ENCODE data around the gene UBD.

UBD gene

DNA sequence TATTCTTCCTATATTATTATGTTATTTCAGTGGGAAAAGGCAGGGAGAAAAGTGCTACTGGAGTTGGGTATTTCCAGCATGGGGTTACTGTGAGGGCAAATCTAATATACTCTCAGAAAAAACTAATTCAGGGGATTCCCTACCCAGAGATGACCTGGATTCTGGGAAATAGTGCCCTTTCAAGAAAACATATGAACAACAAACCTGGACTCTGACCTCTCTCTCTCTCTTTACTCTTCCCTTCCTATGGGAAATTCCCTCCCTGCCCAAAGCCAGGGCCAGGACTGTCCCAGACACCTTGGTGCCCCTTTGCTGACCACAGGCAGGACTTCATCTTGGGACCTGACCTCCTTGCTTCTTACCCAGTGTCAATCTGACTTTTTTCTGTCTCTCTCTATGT is 1.6 kb upstream of the UBD start:
- DNase-seq (ENCODE audit: low spot score): no peak

DNA sequence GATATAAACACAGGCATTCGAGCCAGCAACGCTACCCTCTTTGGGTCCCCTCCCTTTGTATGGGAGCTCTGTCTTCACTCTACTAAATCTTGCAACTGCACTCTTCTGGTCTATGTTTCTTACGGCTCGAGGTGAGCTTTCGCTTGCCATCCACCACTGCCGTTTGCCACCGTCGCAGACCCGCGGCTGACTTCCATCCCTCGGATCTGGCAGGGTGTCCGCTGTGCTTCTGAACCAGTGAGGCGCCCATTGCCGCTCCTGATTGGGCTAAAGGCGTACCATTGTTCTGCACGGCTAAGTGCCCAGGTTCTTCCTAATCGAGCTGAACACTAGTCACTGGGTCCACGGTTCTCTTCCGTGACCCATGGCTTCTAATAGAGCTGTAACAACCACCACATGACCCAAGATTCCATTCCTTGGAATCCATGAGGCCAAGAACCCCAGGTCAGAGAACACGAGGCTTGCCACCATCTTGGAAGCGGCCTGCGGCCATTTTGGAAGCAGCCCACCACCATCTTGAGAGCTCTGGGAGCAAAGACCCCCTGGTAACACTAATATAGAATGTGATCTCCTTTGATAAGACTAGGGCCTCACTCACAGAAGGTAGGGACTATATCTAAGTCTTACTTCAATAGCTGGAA is 973 bp downstream of the UBD start:
- DNase-seq (ENCODE audit: low spot score): no peak

DNA sequence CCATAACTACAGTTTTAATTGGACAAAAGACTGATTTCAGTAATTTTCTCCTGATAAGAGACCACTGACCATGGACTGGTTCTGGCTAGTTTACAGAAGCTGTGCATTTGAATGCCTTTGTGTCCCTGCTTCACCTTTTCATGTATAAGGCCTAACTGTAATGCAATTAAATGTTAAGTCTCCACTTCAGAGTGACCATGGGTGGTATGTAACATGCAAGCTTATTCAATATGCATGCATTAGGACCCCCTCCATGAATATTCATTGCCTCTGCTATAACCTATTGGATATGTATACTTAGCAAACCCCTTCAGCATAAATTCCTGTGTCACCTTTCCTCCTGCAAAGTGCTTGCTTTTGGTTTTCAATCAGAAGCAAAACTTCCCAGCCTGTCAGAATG is 2.2 kb downstream of the UBD start:
- DNase-seq (ENCODE audit: low spot score): no peak

DNA sequence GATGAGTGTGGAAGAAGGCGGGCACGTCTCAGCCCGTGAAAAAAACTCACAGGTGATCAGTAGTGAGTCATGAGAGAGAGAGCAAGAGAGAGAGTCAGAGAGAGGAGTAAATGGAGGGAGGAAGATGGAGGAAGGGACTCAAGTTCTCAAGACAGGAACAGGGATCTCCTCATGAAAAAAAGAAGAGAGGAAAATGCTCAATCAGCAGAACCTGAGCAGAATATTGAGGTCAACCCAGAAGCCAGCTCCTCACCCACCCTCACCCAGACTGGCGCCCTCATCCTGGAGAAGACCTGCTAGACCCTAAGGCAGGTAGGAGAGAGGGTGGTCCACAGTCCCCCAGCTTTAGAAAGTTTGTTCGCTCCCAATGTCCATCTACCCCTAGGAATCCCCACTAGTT is 4.8 kb downstream of the UBD start:
- no peak for DNase-seq (ENCODE audit: low spot score)

DNA sequence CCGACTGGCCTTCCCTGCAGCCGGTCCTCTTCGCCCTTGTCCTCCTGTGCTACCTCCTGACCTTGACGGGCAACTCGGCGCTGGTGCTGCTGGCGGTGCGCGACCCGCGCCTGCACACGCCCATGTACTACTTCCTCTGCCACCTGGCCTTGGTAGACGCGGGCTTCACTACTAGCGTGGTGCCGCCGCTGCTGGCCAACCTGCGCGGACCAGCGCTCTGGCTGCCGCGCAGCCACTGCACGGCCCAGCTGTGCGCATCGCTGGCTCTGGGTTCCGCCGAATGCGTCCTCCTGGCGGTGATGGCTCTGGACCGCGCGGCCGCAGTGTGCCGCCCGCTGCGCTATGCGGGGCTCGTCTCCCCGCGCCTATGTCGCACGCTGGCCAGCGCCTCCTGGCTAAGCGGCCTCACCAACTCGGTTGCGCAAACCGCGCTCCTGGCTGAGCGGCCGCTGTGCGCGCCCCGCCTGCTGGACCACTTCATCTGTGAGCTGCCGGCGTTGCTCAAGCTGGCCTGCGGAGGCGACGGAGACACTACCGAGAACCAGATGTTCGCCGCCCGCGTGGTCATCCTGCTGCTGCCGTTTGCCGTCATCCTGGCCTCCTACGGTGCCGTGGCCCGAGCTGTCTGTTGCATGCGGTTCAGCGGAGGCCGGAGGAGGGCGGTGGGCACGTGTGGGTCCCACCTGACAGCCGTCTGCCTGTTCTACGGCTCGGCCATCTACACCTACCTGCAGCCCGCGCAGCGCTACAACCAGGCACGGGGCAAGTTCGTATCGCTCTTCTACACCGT is 6.1 kb downstream of the UBD start:
- DNase-seq (ENCODE audit: low spot score): no peak

DNA sequence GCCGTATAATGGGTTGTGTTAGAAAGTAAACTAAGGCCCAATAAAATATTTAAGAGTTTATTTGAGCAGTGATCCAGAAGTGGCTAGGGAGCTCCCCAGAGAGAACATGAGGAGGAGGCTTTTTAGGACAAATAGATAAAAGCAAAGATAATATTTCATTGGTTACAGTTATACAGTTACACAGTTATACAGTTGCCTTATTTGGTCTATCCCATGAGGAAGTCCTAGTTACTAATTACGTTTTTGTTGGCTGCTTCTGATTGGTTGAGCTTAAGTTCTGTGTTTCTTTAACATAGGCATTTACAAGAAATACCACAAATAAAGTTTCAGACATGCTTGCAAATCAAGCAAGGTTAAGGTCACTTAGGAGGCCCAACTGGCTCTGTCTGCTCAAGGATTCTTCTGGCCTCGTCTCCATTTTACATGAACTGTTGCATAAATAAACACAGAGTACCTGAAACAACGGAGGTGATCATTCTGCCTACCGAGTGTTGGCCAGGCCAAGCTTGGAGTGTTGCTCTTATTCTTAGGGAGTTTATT is 7.0 kb downstream of the UBD start:
- DNase-seq (ENCODE audit: low spot score): peak; percentile 70

DNA sequence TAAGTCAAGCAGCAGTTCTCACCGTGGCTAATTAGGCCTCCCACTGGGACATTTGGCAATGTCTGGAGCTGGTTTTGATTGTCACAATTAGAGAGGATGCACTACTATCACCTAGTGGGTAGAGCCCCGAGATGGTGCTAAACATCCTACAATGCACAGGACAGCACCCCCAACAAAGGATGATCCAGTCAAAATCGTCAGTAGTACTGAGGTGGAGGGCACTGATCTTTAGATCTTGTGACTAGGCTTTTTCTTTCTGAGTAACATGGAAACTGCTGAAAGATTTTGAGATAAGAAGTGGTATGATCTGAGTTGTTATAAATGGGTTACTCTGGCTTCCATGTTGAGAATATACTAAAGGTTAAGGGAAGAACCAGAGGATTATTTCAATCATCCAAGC is 12.0 kb downstream of the UBD start:
- DNase-seq (ENCODE audit: low spot score): no peak

DNA sequence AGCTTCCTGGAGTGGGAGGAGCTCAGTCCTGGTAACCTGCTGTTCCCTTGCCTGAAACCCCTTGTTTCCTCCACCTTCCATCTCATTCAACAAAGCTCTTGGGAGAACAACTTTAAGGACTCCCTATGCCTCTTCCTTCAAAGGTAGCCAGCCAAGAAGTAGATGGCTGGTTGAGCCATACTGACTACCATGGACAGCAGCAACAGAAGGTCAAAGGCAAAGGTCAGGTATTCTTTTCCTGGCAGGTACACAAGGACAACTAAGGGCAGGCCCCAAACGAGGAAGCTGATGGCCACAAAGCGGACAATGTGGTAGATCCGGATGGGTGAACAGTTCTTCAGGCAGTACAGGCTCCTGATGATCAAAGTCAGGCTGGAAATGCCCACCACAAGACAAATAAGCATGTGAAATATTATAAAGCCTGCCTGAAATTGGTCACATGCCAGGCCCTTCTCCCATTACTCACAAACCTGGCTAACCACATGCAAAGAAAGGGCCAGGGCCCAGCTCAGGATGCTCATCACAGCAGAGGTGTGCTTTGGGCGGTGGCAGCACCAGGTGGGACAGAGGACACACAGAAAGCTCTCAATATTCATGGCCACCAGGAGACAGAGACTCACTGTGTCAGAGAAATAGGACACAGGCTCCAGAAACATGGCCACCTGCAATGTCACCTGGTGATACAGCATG is 21.7 kb downstream of the UBD start:
- no peak for DNase-seq (ENCODE audit: low spot score)

DNA sequence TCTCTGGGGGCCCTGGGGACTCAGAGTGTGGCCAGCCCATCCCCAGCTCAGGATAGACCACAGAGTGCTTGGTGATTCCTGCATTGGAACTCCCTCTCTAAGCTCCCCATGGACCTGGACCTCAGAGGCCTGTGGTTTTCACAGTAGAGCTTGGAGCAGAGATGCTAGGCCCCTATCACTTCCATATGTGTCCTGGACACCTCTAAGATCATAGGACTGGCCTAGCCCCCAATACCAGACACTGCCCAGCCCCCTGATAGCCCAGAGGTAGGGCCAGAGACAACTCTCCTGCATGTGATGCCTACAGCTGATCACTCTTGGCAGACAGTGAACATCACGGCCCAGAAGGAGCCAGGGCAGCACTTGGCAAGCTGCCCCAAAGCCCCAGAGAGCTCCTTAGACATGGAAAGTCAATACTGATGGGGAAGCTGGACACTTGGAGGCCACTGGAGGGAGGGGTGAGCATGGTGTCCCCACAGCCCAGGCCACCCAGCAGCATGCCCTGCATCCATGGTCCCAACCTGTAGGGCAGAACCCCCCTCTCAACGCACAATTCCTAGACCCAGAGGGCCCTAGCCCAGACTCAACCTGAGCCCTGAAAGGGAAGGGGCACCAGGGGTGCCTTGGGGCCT is 27.1 kb downstream of the UBD start:
- no peak for DNase-seq (ENCODE audit: low spot score)

DNA sequence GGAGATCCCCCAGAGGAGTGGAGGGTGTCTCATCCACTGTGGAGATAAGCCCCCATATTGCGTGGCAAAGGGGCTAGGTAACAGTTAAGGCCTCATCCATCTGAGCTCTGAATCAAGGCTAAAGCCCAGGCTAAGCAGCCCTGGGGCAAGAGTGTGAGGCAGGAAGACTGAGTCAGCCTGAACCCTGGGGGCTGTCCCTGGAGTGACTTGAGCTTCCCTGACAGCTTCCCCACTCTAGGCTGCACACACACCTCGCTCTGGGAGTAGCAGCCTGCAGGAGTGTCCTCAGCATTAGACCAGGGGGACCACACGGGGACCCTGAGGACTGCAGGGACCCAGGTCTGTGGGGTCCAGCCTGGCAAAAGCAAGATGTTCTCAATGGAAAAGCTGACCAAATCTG is 27.9 kb downstream of the UBD start:
- no peak for DNase-seq (ENCODE audit: low spot score)

DNA sequence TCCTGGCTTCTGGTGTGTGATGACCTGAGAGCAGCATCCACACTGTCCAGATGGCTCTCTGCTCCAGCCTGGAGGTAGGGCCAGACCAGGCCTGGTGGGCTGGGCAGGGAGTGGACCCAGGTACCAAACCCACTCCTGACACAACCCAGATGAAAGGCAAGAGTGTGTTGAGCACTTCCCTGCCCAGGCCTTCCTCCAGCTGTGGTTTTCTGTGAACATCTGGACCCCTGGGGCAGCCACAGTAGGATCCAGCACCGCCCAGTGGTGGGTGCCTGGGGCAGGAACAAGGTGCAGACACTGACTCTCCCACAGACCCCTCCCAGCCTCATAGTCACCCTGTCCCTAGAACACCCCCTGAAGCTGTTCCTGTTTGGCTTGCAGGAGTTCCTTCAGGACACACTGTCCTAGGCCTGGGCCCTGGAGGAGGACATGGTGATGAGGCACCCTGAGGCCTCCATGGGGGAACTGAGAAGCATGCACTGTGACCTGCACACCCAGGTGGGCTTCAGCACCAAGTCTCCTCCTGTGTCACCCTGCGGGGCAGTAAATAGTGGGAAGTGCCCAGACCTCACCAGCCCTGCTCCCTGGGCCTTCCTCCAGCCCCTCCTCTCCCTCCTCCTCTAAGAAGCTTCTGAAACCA is 28.7 kb downstream of the UBD start:
- DNase-seq (ENCODE audit: low spot score): no peak

DNA sequence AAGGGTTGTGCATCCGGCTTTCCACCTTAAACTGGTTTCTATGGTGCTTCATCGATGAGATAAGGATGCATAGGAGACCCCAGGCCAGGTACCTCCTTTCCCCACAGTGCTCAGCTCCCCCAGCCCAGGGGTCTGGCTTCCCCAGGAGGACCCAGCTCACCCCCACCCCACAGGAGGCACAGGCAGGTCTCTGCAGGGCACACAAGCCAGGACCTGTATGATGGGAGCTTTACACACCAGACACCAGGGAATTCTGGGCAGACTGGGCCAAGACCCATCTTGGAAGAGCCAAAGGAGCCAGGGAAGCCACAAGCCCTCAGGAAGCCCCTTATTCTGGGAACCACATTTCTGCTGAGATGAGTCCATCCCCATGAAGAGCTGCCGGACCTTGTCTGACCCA is 29.6 kb downstream of the UBD start:
- no peak for DNase-seq (ENCODE audit: low spot score)

DNA sequence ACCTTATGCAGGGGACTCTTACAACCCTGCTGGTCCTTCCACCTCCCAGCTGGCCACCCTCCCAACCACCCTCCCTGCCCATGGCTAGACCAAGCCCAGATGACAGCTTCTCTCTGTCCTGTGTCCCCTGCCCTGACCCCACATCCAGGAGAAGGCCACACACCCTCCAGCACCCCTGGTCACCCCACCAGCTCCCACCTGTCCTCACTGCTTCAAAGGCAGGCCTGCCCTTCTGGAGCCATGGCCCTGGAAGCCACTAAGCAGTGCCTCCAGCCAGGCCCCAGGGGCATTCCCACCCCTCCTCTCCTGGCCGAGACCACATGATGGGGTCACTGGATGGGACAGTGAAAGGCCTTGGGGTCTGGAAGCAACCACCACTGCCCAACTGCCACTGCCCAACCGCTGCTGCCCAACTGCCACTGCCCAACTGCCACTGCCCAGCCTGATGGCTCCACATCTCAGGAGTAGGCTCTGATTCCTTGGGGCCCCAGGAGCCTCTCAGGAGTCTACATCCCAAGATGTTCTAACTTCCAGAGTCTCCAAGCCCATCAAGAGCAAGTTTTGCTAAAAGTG is 30.5 kb downstream of the UBD start:
- no peak for DNase-seq (ENCODE audit: low spot score)

DNA sequence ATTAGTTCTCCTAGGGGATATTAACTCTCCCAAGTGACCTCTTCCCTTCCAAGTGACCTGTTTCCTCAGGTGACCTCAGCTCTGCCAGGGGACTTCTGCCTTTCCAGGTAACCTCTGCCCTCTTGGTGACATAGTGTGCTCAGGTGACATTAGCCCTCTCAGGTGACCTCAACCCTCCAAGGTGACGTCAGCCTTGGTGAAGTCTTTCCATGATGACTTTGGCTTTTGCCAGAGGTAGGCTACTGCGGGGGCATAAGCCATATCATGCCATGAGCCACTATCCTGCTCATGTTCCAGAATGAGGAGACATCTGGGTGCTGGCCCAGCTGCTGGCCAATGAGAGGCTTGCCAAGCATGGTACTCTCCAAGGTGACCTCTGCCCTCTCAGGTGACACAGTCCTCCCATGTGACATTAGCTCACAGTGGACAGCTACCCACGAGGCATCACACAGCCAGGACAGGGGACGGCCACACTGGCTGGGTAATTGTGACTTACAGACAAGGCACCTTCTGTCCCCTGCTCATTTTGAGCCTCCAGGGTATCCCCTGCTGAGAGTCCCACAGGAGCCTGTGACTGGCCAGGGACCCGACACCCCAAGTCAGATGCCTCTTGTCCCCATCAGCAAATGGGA is 31.1 kb downstream of the UBD start:
- no peak for DNase-seq (ENCODE audit: low spot score)

DNA sequence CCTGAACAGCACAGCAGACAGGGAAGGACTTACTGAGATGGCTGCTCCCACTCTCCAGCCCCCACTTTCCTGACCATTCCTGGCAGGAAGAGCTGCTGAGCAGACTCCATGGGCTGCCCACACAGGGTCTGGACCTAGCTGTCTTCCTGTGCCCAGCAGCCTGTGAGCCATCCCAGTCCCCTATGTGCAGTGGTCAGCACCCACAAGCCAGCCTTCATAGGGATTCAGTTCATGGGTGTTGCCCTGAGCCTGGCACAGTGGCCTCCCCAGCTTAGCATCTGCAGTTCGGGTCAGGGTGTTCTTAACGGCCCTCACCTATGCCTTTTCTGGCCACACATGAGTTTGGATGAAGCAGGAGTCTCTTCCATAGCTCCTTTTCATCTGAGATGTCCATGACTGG is 32.0 kb downstream of the UBD start:
- no peak for DNase-seq (ENCODE audit: low spot score)

DNA sequence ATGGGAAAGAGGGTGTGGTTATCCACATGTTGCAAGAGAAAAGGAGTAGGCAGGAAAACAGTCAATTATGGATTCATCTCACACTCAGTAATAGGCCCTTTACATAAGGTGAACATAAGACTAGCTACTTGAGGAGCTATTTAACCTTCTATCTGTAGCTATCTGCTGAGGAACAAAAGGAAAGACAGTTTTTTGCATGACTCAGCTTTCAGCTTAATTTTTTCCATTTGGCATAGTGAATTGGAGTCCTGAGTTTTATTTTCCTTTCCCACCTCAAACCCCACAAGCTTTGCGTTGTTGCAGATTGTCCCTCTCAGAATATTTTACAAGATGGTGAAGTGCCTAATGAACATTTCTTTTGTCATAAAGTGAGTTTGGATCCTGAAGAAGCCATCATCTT is 32.4 kb downstream of the UBD start:
- DNase-seq (ENCODE audit: low spot score): no peak

DNA sequence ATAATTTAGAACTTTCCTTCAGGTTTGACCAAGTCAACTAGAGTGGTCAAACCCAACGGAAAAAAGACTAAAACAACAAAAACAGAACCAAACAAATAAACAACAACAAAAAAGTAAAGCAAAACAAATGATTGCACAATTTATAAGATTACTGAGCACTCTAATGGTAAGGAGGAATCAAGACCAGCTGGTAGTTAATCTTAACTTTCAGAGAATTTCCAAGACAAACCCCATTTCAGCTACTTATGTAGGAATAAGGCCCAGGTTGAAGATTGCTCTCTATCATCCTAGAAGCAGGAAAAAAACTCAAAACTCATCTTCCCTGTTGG is 34.3 kb downstream of the UBD start:
- no peak for DNase-seq (ENCODE audit: low spot score)

DNA sequence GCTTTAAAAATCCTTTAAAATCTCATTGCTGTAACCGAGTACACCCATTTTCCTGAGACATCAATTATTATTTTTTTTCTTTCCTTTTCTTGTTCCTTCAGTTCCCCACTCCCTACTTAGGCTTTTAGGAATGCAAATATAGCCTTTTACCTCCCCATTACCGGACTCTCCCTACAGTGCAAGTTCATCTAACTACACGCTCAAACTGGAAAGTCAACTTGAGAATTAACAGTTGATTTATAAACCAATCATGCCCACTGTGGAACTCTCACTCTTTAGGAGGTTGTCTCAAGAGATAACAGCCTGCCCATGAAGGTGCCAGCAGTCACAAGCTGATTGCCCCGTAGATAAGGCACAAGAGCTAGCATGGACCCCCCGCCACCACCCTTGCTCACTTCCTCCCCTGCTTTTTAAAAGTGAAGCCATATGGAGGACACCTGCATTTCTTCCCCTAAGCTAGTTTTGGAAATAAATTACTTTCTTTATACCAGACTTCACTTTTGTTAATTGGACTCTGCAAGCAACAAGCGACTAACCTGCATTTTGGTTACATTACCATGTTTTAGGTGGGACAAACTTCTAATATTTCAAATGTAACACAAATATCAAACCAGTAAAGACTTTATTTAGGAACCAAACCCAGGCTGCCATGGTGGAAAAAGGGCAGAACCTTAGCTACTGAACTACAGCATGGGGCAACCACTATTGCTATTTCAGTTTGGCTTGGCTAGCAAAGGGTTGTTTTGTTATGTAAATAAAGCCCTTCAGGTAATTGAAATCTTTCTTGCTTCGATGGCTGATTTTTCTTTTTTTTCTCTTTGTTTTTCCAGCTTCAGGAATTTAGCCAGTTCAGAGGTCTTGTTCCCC is 34.9 kb downstream of the UBD start:
- DNase-seq (ENCODE audit: low spot score): no peak

DNA sequence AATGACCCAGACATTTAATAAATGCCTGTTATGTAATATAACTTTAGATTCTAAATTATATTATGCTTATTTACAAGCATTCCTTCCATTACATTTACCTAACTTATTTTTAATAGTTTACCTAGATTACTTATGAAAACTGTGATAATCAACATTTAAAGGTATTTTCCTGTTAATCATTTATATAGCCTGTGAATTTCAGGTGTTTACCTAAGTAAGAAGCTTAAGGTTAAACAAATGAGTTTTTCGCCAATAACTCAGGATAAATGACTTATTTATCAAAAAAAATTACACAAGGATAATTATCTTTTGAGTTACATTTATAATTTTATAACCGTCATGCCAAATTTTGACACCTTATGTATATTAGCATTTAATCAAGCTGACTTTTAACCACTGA is 35.5 kb downstream of the UBD start:
- DNase-seq (ENCODE audit: low spot score): no peak

DNA sequence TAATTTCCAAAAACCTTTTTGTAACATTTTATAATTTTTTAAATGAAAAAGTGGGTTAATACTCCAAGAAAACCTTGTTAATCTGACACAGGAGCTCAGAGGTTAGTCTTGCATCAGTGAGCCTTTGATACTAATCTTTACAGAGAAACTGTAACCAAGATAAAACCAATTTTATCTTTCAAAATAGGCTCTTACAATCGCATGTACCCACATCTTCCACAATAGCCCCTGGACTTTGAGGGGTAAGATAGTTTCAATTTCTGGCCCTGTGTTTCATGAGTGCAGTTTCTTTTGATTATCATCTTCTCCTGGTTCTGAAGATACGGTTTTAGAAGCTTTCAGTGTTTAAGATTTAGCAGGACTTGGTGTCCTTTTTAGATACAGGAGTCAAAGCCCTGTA is 37.3 kb downstream of the UBD start:
- DNase-seq (ENCODE audit: low spot score): no peak
